NCI-H1436 (cell line): ENCODE data around the gene RECQL.
"Not testable (repeated sequence)": the region's sequence is repeated elsewhere in the genome, so short reads cannot be mapped to it uniquely, and the experiment has no call there.

Experiments
- DNase-seq: peaks from one replicate; lab custom pipeline; 2025; lab: John Stamatoyannopoulos, UW

The RECQL gene

DNA sequence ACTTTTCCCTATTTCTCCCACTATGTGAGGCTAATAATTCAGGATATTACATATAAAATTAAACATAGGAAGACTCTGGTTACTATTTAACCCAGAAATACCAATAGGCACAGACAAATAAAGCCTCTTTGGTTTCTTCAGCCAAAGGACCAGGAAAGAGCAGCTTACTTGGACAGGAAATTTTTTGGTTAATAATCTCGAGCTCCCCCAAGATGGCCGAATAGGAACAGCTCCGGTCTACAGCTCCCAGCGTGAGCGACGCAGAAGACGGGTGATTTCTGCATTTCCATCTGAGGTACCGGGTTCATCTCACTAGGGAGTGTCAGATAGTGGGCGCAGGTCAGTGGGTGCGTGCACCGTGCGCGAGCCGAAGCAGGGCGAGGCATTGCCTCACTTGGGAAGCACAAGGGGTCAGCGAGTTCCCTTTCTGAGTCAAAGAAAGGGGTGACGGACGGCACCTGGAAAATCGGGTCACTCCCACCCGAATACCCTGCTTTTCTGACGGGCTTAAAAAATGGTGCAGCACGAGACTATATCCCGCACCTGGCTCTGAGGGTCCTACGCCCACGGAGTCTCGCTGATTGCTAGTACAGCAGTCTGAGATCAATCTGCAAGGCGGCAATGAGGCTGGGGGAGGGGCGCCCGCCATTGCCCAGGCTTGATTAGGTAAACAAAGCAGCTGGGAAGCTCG is 82.3 kb downstream of the RECQL start:
- not testable (repeated sequence) for DNase-seq
